Epithelial cell of umbilical artery (primary cell): Measurements from ENCODE around the gene IER3IP1. TPM values are rescaled to one million over a fixed set of nuclear protein-coding genes. Genes with fewer than 3 reads are reported as not detected.

Source experiments
- total RNA-seq: library from RNA; depleted of rRNA; stranded (reverse); fragments of >200 nt; gene quantifications from 2 replicates; pipeline ENCODE4 v1.2.3, GENCODE V29; 2014

The IER3IP1 gene, protein sequence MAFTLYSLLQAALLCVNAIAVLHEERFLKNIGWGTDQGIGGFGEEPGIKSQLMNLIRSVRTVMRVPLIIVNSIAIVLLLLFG
- 28.1 and 30.5 TPM in 2 replicates for total RNA-seq

DNA sequence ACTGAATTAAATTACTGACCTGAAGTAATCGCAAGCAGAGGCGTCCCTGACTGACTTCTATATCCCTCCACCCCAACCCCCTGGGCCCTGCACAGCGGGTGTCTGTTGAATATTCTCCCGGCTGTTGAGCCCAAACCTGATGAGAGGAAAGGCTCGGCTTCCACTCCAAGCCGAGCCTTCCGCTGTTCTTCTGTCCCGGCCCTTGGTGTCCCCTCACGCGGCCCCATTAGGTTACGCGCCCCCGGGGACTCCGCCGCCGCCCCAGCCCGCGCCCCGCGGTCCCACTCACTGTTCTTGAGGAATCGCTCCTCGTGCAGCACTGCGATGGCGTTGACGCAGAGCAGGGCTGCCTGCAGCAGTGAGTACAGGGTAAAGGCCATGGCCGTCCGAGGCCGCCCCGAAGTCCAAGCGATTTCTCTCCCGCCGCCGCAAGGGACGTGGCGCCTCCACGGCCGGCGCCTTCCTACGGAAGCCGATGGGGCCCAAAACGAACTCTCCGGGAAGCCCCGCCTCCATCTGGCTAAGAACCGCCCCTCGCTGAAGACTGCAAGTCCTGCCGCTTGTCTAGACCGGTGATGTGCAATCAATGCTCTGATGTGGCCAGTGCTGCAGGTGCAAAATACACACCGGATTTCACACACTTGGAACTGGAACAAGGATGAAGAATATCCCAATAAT, at the start of gene IER3IP1:
IER3IP1 (minus strand) TSS at position 467 of the 678 bp plus-strand sequence; CDS start at position 380, 87 bp downstream.

DNA sequence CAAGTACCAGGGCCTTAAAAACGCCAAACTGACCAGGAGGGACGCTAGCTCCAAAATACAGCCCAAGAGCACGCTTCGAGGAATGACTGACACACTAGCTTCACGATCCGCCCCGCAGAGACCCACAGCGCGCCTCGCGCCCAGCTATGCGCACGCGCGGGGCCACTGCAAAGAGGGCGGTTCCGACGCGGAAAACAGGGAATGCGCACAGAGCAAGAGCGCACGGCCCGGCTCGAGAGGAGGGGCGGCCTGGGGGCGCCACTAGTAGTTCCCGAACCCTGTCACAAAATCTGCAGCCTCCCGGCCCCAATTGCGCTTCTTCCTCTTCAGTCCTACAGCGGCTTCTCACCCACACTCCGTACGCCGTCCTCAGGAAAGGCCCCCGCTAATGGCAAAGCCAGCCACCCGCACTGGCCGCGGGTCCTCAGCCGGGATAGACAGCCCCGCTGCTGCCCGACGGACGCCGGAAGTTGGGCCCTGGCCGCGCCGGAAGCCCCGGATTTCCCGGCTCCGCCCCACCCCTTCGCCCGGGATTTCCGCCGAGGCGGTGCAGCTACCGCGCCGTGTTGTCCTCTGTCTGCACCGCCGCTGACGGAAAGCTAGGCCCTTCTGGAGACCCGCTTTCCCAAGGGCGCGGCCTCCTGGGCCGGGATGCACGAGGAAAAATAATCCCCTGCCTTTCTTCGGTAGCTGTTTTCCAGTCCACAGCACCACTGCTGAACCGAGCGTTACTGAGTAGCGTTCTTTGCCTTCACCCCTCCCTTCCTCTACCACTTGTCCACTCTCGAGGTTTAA, 25.9 kb downstream of the IER3IP1 start, which contains the start of gene HDHD2:
HDHD2 (minus strand) TSS at position 472 of the 795 bp plus-strand sequence. CDS start 14,061 bp downstream, outside the sequence.

Other genes starting within 250 kb of the IER3IP1 start
- not detected in 2 replicates for gene ELOA2, start 140.7 kb downstream of the IER3IP1 start, total RNA-seq
- gene HDHD2, start 25.9 kb downstream of the IER3IP1 start, total RNA-seq: 9.4 and 15.8 TPM in 2 replicates
- gene SKOR2, start 75.3 kb upstream of the IER3IP1 start, total RNA-seq: not detected in 2 replicates